Stimulated activated CD8-positive, alpha-beta memory T cell treated with anti-CD3 and anti-CD28 coated beads, Interleukin-7, amount 100 ng/mL, for 24 hours (primary cell): Measurements from ENCODE around the gene PYROXD2.

Source experiments
- DNase-seq: peaks from one replicate; pipeline ENCODE4 v3.0.0-alpha.2; 2020; ENCODE audit warnings: low read depth

Gene PYROXD2

DNA sequence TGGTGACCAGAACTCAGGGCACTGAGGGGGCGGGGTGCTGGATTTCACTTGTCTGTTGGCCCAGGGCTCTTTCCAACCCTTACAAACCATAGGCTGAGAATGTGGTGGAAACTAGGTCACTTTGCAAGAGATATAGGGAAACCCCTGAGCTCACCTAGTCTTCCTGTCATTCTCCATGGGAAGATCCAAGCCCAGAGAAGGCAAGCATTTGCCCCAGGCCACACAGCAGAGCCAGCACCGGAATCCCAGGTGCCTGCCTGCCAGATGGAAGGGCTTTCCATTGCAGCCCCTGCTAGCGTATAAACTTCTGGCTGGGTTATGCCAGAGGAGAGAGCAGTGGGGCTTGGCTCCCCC, 427 bp downstream of the PYROXD2 start:
- DNase-seq, result no peak

DNA sequence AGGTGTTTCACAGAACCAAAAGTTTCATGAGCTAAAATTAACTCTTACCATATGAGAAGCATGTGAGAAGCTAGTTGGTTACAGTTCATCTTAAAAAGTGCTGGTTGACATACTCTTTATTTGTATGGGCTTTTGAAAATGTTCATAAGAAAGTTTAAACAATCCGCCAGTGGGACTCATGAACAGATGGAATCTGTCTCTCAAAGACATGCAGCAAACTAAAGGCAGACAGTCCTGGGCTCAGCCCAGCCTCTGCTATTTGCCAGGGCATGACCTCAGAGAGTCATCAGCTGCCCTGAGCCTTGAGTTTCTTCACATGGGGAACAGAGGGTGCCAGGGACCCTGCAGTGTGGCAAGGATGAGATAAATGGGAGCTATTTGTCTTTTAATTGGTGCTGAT, 3.2 kb downstream of the PYROXD2 start:
- DNase-seq, result no peak

DNA sequence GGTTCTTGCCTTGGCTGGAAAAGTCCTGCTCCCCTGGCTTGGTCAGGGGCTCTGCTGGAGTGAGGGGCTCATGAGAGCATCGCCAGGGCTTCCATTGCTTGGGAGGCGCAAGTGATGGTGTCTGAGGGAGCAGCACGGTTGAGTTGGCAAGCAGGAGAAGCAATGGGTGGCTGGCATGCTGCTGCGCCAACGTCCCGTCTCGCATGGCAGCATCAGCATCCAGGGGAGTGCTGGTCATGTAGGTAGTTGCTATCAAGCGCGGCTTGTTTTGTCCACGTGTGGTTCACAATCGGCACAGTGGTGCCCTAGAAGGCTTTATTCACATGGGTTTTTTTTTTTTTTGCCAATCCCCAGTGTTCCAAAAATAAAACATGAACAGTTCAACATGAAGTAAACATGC, 3.8 kb downstream of the PYROXD2 start:
- DNase-seq, result no peak

DNA sequence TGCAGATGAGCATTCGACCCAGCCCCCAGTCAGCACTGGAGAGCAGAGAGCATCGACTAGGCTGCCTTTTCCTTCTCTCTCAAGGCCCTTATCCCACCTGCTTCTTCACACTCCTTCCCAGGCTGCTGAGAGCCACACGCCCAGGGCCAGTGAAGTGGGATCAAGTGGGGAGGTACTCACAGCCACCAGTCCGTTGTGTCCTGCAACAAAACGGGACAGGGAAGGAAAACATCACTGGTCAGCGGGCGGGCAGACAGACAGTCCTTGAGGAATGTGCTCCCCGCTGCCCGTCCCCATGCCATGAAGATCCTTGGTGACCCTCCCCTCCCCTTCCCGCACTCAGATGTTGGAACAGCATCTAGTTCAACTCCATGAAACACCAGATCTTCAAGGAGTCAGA, 4.2 kb downstream of the PYROXD2 start:
- no peak for DNase-seq

DNA sequence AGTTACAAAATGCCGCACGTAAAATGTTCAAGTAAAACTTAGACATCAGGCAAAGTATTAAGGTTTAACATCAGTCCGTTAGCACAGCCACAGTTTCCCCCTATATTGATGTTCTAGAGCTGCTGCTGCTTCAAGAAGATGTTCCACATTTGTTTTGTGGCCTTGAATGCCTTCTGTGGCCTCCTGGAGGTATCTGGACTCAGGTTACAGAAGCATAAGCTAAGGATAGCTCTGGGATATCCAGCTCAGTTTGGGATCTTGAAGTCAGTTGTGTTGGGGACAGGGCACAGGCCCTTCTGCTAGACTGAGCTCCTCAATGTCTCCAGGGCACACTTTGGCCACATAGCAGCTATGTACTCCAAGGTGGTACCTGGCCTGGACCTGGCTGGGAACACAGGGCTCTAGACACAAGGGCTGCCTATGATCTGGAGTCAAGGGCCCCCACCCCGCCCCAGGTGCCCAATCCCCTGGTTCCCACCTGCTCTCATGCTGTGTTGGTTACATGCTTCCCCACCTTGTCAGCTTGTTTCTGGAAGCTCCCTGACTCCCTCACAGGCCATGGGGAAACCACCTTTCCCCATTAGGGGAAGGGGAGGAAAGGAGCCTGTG, 4.7 kb downstream of the PYROXD2 start:
- DNase-seq, result no peak

DNA sequence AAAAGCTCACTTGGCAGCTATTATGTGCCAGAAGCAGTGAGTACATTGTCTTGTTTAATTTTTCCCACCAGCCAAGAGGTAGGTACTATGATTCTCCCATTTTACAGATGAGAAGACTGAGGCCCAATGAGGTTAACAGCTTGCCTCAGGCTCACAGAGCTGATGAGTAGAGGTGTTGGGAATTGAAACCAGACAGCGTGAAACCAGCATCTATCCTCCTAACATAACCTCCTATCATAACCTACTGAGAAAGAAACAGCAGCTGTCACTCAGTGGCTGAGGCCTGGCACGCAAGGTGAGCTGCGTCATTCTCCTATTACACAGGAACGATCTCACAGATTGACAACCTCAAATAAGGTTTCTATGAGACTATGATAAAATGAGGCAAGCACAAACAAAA, 6.2 kb downstream of the PYROXD2 start:
- no peak for DNase-seq

DNA sequence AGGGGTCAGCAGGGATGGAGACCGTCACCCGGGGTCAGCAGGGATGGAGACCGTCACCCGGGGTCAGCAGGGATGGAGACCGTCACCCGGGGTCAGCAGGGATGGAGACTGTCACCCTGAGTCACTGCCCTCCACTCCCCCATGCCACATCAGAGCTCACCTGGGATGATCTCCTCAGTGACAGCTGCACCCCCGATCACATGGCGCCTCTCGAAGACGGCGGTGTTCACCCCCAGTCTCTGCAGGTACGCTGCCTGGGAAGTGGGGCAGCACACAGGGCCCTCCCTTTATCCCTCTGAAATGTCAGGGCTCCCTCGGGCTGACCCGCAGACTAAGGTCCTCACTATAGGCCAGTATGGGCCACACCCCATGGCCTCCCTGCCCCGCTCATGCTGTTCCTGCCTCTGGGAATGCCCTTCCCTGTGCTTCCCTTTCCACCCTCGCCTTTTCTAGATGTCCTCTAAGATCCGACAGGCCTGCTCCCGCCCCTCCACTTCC, 7.2 kb downstream of the PYROXD2 start:
- no peak for DNase-seq

DNA sequence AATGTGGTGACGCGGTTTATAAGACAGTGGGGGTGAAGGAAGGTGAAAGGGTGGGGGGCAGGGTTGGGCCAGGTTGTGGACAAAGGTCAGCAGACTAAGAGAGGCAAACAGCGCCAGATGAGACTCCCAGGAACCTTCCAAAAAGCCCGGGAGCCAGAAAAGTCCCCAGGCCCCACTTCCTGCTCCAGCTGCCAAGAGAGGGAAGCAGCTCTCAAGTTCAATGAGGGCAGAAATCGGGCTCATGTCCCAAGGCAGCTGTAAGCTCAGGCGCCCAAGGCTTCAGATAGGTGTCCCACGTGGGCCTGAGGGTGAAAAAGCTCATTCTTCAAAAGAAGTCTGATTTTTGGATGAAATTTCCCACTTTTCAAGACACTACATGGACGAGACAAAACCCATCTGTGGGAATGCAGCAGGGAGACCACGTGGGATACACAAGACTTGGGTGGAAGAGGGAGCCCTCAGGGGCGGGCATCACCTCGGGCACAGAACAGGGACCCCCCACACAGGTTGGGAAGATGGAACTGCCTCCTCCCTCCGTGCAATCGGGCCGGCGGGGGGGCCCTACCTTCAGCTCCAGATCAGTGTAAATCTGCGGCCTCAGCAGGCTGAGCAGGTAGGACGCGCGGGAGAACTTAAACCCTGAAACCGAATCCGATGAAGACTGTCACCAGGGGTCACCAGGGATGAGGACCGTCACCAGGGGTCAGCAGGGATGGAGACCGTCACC, 7.8 kb downstream of the PYROXD2 start:
- no peak for DNase-seq

DNA sequence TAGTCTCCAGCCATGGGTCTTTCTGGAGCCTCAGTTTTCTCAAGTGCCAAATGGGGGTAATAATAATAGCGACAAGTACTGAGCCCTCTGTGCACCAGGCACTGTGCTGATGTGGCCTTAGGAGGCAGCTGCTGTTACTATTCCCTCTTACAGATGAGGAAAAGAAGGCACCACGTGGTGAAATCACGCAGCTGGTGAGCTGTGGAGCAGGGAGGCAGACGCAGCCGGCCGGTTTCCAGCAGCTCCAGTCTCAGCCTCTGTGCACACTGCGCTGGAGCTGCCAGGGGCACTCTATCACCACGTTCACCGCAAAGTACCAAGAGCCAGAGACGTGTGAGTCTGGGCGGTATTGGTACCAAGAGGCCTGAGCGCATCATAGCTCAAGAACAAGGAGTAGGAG, 9.6 kb downstream of the PYROXD2 start:
- DNase-seq, result no peak

DNA sequence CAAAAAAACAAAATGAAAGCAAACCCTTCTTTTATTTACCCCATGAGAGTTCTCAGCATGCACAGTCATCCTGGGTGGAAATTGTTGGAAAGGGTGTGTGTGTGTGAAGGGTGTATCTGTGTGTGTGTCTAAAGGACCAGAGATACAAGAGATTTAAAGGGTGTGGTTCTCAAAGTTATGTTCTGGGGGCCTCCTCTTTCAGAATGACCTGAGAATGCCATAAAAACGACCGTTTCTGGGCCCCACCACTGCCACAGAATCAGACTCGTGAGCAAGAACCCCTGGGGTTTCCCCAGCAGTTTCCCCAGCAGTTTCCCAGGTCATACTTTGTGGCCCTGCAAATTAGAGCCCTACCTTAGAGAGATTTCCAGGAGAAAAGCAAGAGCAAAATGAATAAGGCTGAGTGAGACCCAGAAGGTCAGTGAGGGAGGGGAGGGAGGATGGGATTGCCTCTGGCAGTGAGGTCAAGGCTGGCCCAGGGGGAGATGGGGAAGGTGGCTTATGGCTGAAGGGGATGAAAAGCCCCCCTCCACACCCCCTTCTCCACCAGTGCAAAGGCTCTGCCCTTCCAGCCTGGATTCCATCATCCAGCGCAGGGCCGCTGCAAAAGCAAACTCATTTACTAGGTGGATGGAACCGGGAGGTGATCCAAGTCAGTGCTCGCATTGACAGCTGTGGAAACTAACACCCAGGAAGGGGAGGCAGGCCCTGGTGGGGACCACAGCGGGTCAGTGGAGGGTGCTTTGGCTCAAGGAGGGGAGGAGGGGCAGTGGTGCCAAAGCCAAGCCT, 10.2 kb downstream of the PYROXD2 start:
- no peak for DNase-seq

DNA sequence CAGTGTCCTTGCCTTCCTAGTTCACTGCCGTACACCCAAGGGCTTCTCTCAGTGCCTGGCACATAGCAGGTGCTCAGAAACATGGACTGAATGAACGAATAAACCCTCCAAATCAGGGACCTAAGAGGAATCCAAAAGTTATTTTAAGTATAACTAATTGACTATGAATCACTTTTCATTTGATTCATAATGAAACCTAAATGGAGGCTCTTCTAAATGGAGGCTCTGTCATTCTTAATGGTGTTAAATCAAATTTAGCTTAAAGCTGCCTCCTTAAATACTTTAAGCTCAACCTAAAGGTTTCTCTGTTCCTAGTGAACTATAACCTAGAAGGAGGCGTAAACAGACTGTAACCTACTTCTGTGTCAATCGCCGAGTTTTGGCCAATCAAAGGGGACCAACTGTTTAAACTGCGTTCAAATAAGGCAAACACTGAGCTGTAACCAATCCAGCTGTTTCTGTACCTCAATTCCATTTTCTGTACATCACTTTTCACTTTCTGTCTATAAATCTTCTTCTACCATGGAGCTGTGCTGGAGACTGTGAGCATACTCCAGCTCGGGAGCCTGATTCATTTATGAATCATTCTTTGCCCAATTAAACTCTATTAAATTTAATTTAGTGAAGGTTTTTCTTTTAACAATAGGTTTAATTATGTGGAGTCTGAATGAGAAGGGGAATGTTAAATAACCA, 11.0 kb downstream of the PYROXD2 start:
- DNase-seq, result no peak

DNA sequence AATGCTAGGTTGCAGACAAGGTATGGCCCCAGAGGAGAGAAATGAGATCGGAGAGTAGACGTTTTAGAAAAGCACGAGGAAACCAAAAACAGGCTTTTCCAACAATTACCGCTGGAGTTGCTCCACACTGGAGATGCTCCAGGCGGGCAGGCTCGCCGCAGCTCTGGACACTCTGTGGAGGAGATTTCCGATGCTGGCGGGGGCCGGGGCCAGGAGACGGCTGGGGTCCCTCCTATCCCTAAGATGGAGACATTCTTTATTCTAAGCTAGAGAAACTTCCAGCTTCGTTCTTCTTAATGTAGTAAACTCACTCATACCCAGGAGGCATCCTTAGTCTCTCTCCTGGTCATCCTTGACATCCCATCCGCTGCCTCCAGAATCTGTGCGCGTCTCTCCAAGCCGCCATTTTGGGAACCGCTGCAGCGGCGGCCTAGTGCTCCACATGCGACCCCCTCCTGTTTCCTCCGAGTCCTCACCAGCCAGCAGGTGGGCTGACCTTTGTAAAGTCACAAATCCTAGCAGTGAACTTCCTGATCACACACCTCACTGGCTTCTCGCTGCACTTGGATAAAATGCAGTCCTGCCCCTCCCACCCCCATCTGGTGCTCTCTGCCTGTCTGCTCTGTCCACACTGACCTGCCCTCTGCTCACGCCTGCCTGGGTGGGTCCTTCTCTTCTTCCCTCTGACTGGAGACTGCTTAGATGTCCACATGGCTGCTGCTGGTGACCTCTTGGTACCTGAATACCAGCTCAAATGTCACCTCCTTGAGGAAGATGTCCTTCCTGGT, 11.9 kb downstream of the PYROXD2 start:
- no peak for DNase-seq

DNA sequence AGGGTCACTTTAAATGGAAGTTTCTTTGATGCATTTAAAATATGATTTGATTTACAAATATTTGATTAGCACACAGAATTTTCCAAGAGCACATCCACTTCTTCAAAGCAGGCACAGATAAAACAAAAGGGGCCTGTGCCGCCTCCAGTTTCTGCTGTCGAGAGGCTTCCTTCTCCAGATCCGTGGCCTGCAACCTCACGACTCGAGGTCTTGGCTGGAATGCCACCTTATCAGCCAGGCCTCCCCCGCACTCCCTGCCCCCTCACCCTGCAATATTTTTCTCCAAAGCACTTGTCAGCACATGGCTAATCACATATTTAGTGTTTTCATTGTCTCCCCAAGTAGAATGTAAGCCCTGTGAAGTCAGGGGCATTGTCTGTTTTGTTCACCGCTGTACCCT, 12.5 kb downstream of the PYROXD2 start:
- no peak for DNase-seq

DNA sequence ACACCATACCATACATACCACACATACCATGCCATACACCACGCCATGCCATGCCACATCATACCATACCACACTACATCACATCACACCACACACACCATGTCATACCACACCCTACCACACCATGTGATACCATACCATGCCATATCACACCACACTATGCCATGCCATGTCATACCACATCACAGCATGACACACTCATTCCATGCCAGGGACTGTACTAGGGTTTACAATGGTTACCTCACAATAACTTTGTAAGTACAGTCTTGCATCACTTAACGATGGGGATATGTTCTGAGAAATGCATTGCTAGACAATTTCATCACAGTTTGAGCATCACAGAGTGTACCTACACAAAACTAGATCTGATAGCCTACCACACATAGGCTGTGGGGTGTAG, 14.5 kb downstream of the PYROXD2 start:
- DNase-seq, result no peak

DNA sequence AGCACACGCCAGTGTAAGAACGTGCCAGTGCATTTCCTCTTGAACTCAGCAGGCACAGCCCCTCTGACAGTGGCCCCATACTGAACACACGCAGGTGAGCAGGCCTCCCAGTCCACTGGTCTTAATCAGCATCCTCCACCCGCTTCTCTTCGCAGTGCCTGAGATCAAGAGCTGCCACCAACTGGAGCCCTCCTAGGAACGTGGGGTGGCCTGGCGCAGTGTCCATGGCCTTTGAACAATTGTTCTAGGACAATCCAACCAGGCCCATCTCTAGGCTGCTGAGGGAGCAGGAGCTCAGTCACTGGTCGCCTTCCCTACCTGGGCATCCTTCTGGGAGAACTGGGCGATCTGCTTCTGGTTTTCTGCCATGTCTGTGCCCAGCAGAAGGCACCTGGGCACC, 15.2 kb downstream of the PYROXD2 start:
- no peak for DNase-seq

DNA sequence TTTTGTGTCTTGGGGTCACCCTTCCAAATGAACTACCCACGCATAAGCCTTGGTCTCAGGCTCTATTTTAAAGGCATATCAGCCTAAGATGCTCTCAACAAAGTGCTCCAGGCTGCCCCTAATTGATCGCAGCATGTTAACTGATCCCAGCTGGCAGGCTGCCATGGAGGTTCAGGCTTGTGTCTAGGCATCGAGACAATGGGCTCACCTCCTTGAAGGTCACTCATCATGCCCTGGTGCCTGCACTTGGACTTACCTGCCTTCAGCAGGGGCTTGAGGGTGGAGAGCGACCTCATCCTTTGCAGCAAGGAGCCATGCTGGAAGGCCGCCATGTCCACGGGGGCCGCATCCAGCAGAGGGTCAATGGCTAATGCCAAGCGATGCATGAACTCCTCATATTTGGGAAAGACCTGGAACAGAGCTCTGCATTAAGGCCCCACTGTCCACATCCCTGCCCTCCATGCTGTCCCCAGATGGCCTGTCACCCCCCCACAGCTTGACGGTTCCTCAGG, 17.8 kb downstream of the PYROXD2 start:
- DNase-seq, result no peak

DNA sequence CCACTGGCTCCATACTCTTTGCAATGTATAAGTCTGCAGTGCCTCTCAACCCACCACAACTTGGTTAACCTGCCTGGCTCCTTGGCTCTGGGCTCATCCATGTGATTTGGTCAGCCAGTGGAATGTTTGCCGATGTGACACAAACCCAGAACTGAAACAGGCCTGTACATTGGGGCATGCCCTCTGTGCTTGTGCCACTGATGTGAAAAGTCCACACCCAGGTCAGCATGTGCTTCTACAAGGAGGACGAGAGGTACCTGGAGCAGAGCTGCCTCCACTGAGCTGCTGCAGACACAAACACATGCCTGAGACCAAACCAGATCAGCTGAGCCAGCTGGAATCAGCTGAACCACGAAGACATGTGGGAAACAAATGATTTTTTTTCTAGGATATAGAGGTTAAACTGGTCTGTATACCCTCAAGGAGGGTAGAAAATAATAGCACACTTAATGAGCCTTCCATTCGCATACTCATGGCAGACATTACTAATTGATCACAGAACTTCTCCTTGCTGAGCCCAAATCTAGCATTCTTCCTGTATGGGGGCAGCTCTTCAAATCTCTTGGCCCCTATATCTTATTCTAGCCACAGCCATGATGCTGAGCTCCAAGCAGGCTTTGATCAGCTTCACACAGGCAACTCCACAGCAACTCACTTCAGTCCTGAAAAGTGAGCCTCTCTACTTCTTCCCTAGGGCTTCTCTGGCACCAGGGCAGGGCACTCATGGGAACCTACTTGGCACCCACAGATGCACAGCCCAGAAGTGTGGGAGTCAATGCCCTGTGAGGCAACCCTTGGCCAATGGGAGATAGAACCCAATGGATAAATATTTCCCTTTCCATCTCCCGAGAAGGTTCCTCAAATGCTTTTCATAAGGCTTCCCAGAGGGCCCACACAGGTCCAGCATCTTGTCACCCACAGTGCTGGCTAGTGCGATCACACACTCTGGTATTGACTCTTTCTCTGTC, 18.6 kb downstream of the PYROXD2 start:
- DNase-seq, result no peak

DNA sequence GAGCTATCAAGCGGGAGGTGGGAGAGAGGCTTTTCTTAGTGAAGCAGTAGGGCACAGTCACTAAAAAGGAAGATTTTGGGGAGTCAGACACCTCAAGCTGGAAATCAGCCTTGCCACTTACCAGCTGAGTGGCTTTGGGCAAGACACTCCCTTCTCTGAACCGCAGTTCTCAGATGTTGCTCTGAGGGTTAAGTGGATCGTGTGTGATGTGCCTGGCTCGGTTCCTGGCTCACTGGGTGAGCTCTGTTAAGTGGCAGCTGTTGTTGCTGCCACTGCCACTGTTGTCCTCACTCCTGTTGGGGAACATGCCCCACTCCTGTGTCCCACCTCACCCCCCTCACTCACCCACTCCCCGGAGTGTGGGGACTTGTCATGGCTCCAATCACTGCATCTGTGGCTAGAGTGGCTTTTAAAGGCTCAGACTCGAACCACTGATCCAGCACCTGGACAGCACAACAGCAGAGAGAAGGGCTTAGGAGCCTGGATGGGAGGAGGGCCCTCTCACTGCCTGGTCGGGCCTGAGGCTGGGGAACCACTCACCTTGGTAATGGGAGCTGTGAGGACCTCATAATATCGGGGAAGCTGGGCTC, 20.0 kb downstream of the PYROXD2 start:
- DNase-seq, result no peak

DNA sequence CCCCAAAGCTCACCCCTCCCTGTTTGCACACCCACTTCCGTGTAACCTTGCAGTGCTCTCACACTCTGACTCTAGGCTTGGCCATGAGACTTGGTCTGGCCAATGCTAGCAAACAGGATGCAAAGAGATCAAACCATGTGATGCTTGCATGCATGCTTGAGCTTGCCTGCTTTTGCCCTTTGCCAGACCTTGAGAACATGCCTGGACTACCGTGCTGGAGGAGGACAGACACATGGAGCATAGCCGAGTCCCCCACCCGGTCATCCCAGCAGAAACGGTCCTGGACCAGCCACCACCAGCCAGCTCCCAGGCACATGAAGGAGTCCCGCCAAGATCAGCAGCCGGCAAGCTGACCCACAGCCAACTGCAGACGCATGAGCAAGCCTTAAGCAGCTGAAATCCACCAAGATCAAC, 23.4 kb downstream of the PYROXD2 start:
- DNase-seq, result no peak

DNA sequence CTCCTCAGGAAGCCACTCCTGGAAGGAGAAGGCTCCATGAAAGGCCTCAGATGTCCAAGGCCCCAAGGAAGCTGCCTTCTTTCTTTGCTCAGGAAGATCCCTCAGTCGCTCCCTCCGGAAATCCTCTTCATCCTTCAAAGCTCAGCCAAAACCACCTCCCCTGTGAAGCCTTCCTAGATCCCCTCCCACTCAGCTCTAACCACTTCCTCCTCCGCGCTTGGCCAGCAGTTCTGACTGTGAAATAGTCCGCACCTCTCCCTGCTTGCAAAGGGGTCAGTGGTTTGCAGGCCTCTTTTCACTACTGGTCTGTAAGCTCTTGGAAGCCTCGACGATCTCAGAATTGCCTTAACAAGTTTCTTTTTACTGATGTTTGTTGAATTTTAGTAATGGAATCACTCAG, 23.9 kb downstream of the PYROXD2 start:
- no peak for DNase-seq
